Measurements from ENCODE around the gene ATP1A4. TPM values are rescaled to one million over a fixed set of nuclear protein-coding genes. Genes with fewer than 3 reads are reported as not detected.

The ATP1A4 gene
- total and polyA plus RNA-seq, 2 of the 13 experiments (the other 11 are each of a cell fraction or from before 2014, with no cell fraction given), result not detected

DNA sequence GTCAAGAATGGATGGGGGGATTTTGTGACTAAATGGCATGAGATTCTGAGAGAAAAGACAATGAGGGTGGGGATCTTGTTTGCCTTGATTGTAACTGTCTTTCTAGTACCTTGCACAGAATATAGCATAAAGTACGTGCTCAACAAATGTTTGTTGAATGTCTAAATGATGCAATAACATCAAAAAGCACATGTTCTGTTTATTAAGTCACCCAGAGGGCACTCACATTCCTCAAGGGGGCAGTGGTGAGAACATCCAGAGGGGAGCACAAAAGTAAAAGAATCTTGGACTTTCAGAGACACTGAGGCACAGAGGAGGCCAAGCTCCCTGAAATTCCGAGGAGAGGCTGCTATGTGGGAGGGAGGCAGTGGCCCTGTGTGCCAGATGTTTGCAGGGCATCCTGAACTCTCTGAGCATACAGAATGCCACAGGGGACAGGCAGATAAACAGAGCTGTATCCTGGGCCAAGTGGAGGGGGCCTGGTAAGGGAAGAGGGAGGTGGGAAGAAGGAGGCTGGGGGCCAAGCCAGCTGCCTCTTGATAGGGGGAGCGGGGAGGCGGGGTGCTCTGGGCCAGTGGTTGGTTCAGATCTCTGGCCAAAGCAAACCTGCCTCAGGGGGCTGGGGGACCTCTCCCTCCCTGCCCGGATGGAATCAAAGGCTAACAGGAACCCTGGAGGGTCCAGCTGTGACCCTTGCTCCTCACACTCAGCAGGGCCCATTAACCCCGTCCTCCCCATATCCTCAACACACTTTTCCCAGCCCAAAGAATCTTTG lies 42.3 kb upstream of the ATP1A4 start (continued):
- TF ChIP-seq, protein P1, sequence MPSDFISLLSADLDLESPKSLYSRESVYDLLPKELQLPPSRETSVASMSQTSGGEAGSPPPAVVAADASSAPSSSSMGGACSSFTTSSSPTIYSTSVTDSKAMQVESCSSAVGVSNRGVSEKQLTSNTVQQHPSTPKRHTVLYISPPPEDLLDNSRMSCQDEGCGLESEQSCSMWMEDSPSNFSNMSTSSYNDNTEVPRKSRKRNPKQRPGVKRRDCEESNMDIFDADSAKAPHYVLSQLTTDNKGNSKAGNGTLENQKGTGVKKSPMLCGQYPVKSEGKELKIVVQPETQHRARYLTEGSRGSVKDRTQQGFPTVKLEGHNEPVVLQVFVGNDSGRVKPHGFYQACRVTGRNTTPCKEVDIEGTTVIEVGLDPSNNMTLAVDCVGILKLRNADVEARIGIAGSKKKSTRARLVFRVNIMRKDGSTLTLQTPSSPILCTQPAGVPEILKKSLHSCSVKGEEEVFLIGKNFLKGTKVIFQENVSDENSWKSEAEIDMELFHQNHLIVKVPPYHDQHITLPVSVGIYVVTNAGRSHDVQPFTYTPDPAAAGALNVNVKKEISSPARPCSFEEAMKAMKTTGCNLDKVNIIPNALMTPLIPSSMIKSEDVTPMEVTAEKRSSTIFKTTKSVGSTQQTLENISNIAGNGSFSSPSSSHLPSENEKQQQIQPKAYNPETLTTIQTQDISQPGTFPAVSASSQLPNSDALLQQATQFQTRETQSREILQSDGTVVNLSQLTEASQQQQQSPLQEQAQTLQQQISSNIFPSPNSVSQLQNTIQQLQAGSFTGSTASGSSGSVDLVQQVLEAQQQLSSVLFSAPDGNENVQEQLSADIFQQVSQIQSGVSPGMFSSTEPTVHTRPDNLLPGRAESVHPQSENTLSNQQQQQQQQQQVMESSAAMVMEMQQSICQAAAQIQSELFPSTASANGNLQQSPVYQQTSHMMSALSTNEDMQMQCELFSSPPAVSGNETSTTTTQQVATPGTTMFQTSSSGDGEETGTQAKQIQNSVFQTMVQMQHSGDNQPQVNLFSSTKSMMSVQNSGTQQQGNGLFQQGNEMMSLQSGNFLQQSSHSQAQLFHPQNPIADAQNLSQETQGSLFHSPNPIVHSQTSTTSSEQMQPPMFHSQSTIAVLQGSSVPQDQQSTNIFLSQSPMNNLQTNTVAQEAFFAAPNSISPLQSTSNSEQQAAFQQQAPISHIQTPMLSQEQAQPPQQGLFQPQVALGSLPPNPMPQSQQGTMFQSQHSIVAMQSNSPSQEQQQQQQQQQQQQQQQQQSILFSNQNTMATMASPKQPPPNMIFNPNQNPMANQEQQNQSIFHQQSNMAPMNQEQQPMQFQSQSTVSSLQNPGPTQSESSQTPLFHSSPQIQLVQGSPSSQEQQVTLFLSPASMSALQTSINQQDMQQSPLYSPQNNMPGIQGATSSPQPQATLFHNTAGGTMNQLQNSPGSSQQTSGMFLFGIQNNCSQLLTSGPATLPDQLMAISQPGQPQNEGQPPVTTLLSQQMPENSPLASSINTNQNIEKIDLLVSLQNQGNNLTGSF (CRISPR knock-in tag; IDR thresholded peaks at IDR 0.05), result no peak
- no peak for TF ChIP-seq TAF1 (CRISPR knock-in tag; IDR thresholded peaks at IDR 0.05)
- TF ChIP-seq, protein P2, sequence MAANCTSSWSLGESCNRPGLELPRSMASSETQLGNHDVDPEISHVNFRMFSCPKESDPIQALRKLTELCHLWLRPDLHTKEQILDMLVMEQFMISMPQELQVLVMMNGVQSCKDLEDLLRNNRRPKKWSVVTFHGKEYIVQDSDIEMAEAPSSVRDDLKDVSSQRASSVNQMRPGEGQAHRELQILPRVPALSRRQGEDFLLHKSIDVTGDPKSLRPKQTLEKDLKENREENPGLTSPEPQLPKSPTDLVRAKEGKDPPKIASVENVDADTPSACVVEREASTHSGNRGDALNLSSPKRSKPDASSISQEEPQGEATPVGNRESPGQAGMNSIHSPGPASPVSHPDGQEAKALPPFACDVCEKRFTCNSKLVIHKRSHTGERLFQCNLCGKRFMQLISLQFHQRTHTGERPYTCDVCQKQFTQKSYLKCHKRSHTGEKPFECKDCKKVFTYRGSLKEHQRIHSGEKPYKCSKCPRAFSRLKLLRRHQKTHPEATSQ (CRISPR knock-in tag; IDR thresholded peaks at IDR 0.05; ENCODE audit: borderline replicate concordance), result no peak
- no peak for TF ChIP-seq RARG (CRISPR knock-in tag; IDR thresholded peaks at IDR 0.05; ENCODE audit: low read depth)
- no peak for TF ChIP-seq HMG20A (CRISPR knock-in tag; IDR thresholded peaks at IDR 0.05; ENCODE audit: borderline replicate concordance)
- TF ChIP-seq ZNF510 (CRISPR knock-in tag; IDR thresholded peaks at IDR 0.05; ENCODE audit: low read depth), result no peak
- no peak for TF ChIP-seq HCFC1 (IDR thresholded peaks at IDR 0.05; ENCODE audit: low read depth, low read length)
- no peak for TF ChIP-seq ZNF619 (CRISPR knock-in tag; IDR thresholded peaks at IDR 0.05)
- TF ChIP-seq STAG1 (CRISPR knock-in tag; IDR thresholded peaks at IDR 0.05), result 0 out of 2 replicates have a peak, but pooled peaks have one; percentile 6
- TF ChIP-seq, protein P3, sequence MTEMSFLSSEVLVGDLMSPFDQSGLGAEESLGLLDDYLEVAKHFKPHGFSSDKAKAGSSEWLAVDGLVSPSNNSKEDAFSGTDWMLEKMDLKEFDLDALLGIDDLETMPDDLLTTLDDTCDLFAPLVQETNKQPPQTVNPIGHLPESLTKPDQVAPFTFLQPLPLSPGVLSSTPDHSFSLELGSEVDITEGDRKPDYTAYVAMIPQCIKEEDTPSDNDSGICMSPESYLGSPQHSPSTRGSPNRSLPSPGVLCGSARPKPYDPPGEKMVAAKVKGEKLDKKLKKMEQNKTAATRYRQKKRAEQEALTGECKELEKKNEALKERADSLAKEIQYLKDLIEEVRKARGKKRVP (CRISPR knock-in tag; IDR thresholded peaks at IDR 0.05), result peak; percentile 75 to 96
- TF ChIP-seq, protein P4, sequence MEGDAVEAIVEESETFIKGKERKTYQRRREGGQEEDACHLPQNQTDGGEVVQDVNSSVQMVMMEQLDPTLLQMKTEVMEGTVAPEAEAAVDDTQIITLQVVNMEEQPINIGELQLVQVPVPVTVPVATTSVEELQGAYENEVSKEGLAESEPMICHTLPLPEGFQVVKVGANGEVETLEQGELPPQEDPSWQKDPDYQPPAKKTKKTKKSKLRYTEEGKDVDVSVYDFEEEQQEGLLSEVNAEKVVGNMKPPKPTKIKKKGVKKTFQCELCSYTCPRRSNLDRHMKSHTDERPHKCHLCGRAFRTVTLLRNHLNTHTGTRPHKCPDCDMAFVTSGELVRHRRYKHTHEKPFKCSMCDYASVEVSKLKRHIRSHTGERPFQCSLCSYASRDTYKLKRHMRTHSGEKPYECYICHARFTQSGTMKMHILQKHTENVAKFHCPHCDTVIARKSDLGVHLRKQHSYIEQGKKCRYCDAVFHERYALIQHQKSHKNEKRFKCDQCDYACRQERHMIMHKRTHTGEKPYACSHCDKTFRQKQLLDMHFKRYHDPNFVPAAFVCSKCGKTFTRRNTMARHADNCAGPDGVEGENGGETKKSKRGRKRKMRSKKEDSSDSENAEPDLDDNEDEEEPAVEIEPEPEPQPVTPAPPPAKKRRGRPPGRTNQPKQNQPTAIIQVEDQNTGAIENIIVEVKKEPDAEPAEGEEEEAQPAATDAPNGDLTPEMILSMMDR (CRISPR knock-in tag; IDR thresholded peaks at IDR 0.05), result peak; percentile 52
- no peak for TF ChIP-seq TSC22D2 (CRISPR knock-in tag; IDR thresholded peaks at IDR 0.05; ENCODE audit: borderline replicate concordance)
- TF ChIP-seq NKX3-1 (CRISPR knock-in tag; IDR thresholded peaks at IDR 0.05), result no peak
- no peak for TF ChIP-seq HOXA9 (CRISPR knock-in tag; IDR thresholded peaks at IDR 0.05; ENCODE audit: borderline replicate concordance)
- TF ChIP-seq EZH2 (conservative IDR thresholded peaks at IDR 0.05; ENCODE audit: low read depth, low read length), result no peak
- peak; percentile 92 for TF ChIP-seq CEBPG (CRISPR knock-in tag; IDR thresholded peaks at IDR 0.05)
- TF ChIP-seq, protein P5, sequence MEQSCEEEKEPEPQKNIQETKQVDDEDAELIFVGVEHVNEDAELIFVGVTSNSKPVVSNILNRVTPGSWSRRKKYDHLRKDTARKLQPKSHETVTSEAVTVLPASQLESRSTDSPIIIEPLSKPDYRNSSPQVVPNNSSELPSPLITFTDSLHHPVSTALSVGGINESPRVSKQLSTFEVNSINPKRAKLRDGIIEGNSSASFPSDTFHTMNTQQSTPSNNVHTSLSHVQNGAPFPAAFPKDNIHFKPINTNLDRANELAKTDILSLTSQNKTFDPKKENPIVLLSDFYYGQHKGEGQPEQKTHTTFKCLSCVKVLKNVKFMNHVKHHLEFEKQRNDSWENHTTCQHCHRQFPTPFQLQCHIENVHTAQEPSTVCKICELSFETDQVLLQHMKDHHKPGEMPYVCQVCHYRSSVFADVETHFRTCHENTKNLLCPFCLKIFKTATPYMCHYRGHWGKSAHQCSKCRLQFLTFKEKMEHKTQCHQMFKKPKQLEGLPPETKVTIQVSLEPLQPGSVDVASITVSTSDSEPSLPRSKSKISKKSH (CRISPR knock-in tag; IDR thresholded peaks at IDR 0.05; ENCODE audit: borderline replicate concordance), result no peak
- no peak for TF ChIP-seq GFI1 (CRISPR knock-in tag; IDR thresholded peaks at IDR 0.05; ENCODE audit: borderline replicate concordance)
- TF ChIP-seq ZBTB7B (CRISPR knock-in tag; IDR thresholded peaks at IDR 0.05), result peak; percentile 42; the same call in 1 of the 2 replicates

Data from HepG2 (cell line).